Neural progenitor cell (in vitro differentiated cells): Measurements from ENCODE around the gene NDE1.

Experiments used
- CTCF ChIP-seq: fragments of 200-600 bp; sonication (generic); IDR thresholded peaks from 2 replicates; pipeline ENCODE4 v1.5.1; 2017; ENCODE audit warnings: antibody characterized with exemption, mild to moderate bottlenecking
- EZH2 ChIP-seq: fragments of 200-600 bp; sonication (generic); IDR thresholded peaks from 2 replicates; pipeline ENCODE4 v1.6.1; 2017; ENCODE audit warnings: antibody characterized with exemption, mild to moderate bottlenecking, moderate library complexity

DNA sequence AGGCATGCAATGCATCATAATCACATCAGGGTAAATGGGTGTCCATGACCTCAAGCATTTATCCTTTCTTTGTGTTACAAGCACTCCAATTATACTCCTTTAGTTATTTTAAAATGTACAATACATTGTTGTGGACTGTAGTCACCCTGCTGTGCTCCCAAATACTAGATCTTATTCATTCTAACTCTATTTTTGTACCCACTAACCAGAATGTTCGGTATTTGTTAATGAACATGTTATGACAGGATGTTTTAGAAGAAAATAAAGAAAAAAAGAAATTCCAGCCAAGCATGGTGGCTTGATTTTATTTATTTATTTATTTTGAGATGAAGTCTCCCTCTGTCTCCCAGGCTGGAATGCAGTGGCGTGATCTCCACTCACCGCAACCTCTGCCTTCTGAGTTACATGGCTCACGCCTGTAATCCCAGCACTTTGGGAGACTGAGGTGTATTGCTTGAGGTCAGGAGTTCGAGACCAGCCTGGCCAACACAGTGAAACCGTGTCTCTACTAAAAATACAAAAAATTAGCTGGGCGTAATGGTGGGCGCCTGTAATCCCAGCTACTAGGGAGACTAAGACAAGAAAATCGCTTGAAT lies 1.8 kb upstream of the NDE1 start:
- TF ChIP-seq CTCF (no peak), EZH2 (no peak)
